GM18508 (cell line): Measurements from ENCODE around the gene PARP15.
"Not testable (repeated sequence)": the region's sequence is repeated elsewhere in the genome, so short reads cannot be mapped to it uniquely, and the experiment has no call there.

Experiments used
- ATAC-seq: cut with Tn5 transposase; IDR thresholded peaks from one replicate; pipeline ENCODE4 v1.9.1; 2021; ENCODE audit warnings: moderate number of reproducible peaks; ENCODE audit not compliant: insufficient read depth, unreplicated experiment

The PARP15 gene

DNA sequence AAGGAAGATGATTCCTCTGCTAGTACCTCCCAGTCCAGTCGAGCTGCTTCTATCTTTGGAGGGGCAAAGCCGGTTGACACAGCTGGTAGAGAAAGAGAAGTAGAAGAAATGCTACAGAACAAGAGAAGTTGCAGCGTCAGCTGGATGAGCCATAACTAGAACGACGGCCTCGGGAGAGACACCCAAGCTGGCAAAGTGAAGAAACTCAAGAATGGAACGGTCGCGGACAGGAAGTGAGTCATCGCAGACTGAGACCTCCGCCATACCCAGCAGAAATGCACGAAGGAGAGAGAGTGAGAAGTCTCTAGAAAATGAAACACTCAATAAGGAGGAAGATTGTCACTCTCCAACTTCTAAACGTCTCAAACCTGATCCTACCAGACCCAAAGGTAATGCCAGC lies 84.2 kb downstream of the PARP15 start:
- ATAC-seq, result no peak

DNA sequence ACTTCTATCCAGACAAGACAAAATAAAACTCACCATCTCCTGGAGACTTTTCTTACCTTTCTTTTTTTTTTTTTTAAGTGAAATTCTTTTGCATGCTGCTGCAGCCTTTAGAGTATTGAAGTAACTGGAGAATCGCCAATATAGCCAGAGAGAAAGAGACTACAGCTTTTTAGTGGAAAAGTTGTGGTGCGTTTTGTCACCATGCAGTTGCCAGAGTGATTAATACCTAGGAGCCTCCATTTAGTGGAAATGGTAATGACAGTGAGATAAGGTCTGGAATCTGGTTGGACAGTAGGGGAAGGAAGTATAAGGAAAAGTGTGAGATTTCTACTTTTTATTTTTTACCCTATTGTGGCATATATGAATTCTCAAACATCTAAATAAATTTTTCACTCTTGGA lies 85.1 kb downstream of the PARP15 start:
- ATAC-seq, result no peak

DNA sequence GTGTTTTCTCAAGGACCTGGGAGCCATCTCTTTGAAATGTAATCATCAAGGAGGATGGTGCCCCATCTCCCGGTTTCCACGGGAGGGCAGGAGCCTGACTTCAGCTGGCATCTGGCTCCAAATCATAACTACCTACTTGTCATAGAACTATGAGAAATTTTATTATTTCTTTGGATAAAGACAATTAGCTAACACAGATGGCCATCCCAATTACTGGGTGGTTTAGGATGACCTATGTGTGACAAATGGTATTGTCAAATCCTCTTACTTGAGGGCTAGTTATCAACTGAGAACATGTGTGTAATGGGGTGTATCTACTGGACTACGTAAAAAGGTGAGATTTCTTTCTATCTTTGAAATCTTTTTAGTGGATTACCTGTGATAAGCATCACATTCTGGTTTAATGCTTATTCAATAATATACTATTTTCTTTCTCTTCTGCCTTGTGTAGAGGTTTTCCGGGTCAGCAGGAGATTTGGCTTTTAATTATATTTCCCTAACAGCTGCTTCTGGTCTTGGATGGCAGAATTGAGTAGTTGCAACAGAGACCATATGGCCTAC lies 87.9 kb downstream of the PARP15 start:
- no peak for ATAC-seq

DNA sequence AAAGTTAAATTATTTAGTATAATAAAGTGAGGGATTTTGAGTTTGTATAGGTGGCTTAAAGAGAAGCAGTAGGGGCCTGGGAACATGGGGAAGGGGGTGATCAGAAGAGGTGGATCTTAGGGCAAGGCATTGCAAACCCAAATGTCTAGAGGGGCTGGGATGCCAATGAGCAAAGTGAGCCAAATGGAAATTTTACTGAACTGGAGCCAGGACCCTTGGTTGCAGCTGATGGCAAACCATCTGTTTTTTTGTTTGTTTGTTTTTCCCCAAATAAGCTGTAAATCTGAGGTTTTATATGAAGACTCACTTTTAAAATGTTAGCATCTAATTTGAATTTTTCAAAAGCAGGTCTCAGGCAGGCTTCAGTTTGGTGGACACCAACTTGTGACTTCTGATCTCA lies 88.4 kb downstream of the PARP15 start:
- no peak for ATAC-seq

DNA sequence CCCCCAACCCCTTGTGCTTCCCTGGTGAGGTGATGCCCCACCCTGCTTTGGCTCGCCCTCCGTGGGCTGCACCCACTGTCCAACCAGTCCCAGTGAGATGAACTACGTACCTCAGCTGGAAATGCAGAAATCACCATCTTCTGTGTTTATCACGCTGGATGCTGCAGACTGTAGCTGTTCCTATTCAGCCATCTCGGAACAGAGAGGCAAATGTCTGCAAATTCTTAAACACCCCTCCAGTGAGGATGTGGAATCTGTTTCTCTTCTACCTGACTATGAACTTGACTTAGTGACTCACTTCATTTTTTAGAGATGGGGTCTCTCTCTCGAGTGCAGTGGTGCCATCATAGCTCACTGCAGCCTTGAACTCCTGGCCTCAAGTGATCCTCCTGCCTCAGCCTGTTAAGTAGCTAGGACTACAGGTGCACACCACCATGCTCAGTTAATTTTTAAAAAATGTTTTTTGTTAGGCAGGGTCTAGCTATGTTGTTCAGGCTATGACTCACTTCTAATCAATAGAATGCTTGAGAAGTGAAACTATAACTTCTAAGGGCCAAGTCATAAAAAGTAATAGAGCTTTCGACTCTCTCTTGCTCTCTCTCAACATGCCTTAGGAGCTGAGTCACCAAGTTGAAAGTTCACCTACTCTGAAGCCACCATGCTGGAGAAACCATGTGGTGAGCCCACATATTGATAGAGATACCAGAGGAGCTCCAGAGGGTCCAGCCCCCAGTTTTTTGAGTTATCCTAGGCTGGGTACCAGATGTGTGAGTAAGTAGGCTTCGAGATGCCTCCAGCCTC lies 91.7 kb downstream of the PARP15 start:
- no peak for ATAC-seq

DNA sequence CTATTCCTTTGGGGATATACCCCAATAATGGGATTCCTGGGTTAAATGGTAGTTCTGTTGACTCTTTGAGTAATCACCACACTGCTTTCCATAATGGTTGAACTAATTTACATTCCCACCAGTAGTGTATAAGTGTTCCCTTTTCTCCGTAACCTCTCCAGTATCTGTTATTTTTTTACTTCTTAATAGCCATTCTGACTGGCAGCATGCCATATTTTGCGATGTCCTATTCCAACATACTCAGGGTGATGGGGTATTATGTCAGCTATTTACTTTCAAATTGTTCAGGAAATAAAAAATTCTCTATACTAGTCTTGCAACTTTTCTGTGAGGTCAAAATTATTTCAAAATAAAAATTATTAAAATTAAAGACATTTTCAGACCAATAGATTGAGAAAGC lies 94.1 kb downstream of the PARP15 start:
- ATAC-seq, result no peak

DNA sequence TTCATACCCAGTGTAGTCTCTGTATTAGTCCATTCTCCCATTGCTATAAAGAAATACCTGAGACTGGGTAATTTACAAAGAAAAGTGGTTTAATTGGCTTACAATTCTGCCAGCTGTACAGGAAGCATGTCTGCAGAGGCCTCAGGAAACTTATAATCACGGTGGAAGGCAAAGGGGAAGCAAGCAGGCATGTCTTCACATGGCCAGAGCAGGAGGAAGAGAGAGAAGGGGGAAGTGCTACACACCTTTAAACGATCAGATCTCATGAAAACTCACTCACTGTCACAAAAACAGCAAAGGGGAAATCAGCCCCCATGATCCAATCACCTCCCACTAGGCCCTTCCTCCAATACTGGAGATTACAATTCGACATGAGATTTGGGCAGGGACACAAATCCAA lies 96.9 kb downstream of the PARP15 start:
- no peak for ATAC-seq

DNA sequence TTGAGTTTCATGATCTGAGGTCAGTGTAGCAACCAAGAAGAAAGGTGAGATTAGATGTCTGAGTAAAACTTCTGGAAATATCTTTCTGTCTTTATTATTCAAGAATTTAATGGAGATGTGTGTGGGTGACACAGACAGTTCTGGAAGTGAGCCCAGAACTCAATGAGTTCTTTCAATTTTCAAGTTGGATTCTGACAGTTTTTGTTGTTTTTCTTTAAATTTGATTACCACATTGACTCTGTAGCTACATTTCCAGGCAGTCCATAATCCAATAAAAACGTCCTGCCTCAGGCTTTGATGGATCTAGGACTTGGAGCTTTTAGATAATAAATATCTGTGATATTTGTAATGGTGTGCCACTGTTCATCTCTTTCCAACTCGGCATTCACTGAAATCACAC lies 99.3 kb downstream of the PARP15 start:
- no peak for ATAC-seq

DNA sequence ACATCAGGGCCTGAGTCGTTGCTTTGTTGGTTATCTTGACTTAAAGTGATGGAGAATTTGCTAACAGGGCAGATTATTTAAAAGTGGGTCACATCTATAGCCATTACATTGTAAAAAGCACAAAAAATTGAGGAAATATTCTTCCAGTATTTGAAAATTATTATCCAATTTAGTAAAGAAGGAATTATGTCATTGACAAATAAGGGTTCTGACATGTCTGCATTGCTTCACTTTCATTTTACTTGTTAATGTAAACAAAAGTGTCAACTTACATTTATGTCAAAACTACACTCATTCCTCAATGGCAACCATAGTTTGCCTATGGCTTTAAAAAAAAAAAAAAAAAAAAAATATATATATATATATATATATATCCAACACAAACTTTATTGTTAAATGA lies 99.8 kb downstream of the PARP15 start:
- no peak for ATAC-seq

DNA sequence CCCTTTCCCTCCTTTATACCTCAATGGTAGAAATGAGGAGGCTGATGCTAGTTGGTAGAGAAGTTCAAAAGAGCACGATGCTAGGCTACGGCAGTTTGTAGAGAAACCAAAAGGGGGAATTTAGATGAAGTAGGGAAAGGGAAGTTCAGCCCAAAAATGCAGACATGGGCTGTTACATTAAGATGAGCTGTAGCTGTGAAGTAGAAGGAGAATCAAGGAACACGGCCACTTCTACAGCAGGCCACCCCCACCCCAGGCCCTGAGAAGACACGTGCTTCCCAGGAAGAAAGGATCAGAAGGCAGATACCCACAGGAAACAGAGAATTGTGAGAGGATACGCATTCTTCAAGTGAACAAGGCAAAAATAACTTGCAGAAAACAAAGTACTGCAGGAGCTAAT lies 101.1 kb downstream of the PARP15 start:
- ATAC-seq, result no peak

DNA sequence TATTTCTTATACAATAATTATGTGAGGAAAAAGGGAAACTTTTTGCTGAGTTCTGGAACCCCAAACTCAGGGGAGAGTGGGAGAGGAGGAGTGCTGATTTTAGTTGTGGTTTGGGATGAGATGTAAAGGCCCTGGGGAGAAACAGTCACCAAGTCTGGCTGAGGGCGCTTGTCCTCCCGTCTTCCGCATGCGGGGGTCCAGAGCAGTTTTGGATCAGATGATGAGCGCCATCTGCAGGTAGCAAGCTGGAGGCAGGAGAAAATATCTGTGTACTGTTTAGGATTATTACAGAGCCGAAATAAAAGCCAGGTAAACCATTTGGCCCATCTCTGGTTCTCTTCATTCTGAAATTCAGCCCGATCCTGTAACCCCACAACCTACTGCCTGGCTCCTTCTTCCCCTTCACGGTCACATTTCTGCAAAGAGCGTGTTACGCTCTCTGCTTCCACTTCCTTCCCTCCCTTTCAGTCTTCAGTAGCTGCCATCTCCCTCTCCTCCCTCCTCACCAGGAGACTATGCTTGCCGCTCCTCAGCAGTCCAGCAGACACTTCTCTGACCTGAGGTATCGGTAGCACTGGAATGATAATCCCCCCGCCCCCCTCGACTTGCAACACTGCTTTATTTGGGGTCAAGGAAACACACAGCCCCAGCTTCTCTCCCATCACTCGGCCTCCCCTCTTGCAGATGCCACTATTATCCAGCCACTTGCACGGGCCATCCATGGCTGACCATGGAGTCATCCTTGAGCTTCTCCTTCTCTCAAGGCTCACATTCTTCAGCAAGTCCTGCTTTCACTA lies 101.8 kb downstream of the PARP15 start:
- ATAC-seq, result no peak

DNA sequence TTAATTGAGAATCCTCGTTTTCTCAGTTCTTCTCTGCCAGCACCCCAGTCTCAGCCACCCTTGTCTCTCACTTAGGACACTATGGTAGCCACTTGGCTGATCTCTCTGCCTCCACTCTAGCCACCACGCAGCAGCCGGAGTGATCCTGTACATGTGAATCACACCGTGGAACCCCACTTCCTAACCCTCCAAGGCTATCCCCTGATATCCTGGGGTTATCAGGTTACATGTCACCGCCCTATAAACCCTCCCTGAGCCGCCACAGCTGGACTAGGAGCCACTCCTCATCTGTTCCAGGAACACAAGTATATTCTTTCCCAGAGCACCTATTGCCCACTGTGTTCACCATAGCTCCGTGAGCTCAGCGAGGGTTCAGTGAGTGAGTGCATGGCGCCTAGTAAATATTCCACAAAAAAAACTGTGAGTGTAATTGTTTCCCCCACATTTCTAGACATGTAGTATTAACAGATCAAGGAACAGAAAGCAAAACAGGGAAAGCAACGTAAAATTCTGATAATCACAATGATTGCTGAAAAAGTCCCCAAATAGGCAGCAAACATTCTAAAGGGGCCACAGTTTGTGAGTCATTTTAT lies 102.5 kb downstream of the PARP15 start:
- no peak for ATAC-seq

DNA sequence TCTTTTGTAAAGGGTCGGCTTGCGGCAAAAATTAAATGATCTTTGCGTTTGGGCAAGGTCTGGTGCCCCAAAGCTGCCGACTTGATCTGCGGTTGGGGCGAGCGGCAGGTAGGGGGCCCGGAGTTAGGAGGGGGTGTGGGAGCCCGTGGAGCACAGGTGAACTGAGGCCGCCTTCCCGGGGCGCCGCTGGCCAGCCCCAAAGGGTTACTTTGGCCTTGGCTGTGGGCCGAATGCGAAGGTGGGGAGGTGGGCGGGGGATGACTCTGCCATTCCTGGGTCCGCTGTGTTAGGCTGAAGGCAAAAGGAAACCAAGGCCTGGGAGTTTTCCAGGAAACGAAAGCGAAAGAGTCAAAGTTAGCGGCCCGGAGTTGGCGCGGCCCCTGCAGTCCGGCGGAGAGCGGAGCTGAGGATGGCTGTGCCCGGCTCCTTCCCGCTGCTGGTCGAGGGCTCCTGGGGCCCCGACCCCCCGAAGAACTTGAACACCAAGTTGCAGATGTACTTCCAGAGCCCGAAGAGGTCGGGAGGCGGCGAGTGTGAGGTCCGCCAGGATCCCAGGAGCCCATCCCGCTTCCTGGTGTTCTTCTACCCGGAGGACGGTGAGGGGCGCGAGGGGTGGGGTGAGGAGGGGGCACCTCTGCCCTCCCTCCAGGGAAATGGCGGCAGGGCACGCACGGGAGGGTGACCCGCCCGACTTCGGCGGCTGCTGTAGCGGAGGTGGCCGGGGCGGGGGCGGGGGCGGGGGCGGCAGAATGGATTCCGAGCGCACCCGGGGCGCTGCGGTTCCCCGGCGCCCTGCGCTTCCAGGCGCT lies 103.2 kb downstream of the PARP15 start, which contains the start of gene PARP14:
TSS of gene PARP14 (plus strand) at position 365 of the 809 bp plus-strand sequence. CDS start at position 410, 45 bp downstream.
- no peak for ATAC-seq

DNA sequence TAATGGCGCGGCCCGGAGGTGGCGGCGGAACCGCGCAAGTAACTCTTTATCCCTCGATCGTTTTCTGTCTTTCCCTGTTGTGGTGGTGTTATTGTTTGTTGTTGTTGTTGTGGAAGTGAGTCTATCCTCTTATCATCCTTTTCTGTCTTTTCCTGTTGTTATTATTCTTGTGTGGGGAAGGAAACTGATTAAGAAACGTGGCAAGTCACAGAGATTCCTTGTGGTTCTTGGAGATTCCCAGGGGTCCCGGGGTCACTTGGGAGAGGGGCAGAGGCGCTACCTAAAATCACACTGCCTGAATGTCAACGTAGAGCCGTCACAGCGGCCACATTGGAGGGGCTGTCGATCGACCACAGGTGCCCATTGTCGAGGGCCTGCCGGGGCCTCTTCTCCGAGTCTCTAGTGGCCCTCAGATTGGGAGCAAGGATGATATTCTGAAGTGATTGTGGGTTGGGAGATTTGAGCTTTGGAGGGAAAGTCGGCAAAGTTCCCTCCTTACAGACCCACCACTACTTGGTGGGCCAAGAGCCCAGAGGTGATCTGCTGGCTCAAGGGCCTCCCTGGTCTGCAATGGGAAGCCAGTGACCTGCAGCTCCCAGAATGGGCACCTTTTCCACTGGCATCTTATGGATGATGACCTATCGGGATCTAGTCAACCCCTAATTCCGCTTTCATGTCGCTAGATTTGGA lies 104.0 kb downstream of the PARP15 start:
- ATAC-seq, result no peak

DNA sequence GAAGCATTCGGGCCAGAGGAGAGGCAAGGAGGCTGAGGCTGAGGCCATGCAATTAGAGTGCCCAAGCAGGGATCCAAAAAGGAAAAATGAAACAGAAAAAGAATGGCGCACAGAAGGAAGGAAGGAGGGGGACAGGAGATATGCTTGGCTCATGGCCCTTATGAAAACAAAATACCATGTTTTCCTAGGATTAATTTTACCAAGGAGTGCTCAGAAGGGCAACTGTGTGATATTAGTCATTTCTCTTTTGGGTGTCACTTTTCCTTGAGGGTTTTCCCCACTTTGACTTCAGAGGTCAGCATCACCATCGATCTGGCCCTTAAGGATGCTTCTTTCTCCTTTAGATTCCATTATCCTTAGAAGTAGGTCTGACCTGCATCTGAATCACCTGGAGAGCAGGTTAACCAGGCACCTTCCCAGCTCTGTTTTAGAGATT lies 104.5 kb downstream of the PARP15 start:
- no peak for ATAC-seq

DNA sequence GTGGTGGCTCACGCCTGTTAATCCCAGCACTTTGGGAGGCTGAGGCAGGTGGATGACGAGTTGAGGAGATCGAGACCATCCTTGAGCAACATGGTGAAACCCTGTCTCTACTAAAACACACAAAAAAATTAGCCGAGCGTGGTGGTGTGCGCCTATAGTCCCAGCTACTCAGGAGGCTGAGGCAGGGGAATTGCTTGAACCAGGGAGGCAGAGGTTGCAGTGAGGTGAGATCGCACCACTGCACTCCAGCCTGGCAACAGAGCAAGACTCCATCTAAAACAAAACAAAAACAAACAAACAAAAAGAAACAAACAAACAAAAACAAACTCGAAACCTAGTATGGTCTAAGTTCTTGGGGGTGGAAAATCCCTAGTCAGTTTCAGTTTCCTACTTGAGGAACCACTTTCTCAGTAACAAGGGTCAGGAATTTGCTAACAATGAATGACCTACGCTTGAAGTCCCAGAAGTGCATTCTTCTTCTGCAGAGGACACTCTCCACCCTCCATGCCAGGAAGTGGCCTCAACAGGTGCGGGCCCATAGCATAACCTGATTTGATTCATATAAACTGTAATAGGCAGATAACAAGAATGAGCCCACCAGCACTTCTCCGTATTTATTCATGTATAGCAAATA lies 105.4 kb downstream of the PARP15 start:
- not testable (repeated sequence) for ATAC-seq

DNA sequence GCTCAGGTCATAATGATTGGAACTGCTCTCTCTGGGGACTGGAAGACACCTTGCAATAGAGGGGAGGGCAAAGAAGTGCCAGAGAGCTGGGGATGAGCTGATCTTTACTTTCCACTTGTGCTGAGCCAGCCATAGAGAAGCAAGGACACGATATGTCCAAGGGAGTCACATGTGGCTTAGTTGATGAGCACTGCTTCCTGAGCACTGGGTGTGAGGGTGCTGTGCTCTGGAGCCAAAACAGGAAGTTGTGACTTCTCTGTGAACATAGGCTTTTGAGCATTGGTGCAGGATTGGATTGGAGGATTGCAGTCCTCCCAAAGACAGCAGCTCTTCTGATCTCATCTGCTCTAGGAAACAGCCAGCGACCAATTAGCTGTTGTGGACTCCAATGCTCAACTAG lies 109.8 kb downstream of the PARP15 start:
- ATAC-seq, result no peak
